ENCODE measurements around the gene NUDT9.

GRCh38 chr4:87430038-87430437 lies 7.7 kb downstream of the NUDT9 start:
- TF ChIP-seq CTCF (IDR thresholded peaks at IDR 0.05; ENCODE audit: low read length) = no peak
- TF ChIP-seq EZH2 (optimal IDR thresholded peaks at IDR 0.05; ENCODE audit: low read depth, low read length) = no peak
- TF ChIP-seq EZH2phosphoT487 (IDR thresholded peaks at IDR 0.05; ENCODE audit: low read length) = no peak

Measured in MM.1S (cell line).